GM19238 (cell line): ENCODE results near the gene HSP90AA1.
A peak's percentile ranks its signal among the peaks of the same experiment; 100 is the strongest.
"Not testable (repeated sequence)": the region's sequence is repeated elsewhere in the genome, so short reads cannot be mapped to it uniquely, and the experiment has no call there.

Source experiments
- DNase-seq: peaks from one replicate; pipeline ENCODE4 v3.0.0; 2011; ENCODE audit warnings: low spot score; ENCODE audit not compliant: insufficient read length

Gene HSP90AA1

GRCh38 chr14:102074415-102074964, 12.4 kb downstream of the HSP90AA1 start:
- no peak for DNase-seq

DNA sequence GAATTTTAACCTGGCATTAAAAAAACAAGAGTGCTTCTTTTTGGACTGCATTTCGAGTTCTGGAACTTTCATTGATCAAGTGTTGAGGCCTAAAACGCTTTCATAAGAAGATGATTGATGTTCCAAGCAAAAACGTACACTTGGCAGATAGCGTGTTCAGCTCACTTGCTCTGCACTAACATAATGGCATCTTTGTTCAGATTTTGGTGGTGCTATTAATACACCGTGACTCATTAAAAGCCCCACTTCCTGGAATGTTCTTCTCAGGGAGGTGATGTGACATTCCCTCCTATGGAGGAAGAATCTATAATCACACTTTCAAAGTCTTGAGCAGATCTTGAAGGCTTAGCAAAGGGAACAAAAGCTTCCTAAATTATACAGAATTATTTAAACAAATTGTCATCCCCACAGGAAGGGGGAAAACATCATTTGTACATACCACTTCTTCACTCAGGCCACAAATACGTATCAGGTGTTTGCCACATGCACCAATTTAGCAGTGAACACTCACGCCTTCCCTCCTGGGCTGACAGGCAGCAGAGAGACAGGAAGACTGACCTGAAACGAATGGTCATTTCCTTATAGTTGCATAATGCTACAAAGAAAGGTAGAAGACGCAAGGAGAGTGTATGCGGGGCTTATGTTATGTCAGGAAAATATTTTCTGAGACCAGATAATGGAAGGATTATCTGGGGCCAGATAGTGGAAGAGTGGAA, 15.4 kb downstream of the HSP90AA1 start:
- no peak for DNase-seq

DNA sequence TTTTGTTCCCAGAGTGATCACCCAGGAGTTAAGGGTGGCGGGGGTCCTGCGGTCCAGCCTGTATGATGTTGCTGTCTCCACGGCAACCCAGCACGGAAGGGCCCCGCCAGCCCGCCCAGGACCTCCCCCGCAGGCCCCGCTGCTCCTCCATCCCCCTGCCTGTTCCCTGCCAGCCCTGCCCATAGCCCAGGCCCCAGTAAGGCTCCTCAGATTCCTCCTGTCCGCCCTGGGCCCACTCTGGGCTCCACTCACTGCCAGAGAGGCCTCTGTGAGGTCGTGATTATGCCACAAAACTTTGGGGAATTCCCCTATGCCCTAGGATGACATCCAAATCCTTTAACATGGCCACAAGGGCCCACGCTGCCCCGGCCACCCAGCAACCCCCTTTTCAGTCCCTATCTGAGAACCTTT, 20.8 kb downstream of the HSP90AA1 start:
- DNase-seq = no peak

DNA sequence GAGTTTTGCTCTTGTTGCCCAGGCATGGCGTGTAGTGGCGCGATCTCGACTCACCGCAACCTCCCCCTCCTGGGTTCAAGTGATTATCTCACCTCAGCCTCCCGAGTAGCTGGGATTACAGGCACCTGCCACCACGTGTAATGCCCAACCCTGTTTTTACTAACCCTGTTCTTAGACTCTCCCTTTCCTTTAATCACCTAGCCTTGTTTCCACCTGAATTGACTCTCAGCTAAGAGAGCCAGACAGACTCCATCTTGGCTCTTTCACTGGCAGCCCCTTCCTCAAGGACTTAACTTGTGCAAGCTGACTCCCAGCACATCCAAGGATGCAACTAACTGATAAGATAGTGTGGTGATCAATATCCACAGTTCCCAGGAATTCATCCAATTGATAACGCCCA, 22.3 kb downstream of the HSP90AA1 start:
- DNase-seq = not testable (repeated sequence)

GRCh38 chr14:102063808-102064429, 22.9 kb downstream of the HSP90AA1 start:
- DNase-seq = no peak

DNA sequence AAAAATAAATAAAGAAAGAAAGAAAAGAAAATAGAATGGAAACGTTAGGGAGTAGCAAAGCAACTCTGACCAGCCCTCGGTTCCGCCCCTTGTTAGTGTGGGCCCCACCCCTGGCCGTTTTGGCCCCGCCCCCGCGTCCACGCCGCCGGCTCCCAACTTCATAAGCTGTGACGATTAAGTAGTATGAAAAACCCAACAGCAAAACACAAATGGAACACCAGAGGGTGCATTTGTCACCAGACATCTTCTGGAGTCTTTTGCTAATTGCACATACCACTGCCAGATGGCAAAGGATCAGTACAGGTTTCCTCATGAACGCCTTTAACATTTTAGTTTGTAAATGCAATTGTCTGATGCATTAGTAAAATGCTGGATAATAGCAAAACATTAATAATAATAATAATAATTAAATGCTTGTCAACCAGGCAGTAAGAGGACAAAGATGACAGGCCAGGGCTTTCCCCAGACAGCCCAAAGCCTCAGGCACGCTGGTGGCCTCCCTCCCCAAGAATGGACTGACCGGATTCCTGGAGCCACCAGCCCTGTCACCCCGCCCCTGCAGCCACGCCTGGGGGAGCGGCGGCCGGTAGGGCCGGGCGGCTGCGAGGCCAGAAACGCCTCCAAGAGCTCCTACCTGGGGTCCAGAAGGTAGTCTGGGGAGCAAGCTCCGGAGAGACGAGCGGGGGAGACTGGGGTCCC, 23.6 kb downstream of the HSP90AA1 start:
- peak; percentile 48 for DNase-seq

GRCh38 chr14:102058961-102059360, 27.9 kb downstream of the HSP90AA1 start:
- no peak for DNase-seq

DNA sequence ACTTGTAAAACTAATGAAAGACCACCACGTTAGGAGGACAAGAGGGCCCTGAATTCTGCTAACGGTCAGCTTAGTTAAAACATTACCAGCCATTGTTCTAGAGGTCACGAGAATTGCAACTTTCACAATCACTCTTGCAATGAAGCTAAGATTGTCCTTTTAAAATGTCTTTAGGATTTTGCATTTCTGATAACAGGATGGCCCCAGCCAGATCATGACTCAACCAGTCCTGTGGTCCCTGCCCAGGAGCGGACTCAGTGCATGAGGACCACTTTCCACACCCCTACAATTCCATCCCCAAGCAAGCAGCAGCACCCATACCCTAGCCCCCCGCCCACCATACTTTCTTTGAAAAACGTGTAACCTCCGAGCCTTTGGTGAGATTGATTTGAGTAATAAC, 28.7 kb downstream of the HSP90AA1 start:
- DNase-seq = no peak

- DNase-seq = no peak
Measured at GRCh38 chr14:102057480-102058114, 29.2 kb downstream of the HSP90AA1 start.

DNA sequence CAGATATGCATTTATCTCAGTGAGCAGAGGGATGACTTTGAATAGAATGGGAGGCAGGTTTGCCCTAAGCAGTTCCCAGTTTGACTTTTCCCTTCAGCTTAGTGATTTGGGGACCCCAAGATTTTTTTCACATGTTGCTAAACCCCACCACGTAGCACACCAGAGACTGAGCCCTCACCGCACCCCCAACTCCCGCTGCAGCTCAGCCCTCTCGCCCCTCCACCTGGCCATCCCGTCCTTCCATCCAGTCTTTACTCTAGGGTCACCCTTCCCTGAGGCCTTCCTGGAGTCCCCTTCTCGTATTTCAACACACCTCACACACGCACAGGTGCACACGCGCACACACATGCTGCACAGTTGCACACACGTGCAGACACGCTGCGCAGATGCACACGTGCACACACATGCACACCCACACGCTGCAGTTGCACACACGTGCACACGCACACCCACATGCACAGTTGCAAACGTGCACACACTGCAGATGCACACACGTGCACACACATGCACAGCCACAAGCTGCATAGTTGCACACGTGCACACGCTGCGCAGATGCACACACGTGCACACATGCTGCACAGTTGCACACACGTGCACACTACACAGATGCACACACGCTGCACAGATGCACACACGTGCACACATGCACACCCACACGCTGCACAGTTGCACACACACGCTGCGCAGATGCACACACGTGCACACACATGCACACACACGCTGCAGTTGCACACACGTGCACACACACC, 30.0 kb downstream of the HSP90AA1 start:
- DNase-seq = no peak

DNA sequence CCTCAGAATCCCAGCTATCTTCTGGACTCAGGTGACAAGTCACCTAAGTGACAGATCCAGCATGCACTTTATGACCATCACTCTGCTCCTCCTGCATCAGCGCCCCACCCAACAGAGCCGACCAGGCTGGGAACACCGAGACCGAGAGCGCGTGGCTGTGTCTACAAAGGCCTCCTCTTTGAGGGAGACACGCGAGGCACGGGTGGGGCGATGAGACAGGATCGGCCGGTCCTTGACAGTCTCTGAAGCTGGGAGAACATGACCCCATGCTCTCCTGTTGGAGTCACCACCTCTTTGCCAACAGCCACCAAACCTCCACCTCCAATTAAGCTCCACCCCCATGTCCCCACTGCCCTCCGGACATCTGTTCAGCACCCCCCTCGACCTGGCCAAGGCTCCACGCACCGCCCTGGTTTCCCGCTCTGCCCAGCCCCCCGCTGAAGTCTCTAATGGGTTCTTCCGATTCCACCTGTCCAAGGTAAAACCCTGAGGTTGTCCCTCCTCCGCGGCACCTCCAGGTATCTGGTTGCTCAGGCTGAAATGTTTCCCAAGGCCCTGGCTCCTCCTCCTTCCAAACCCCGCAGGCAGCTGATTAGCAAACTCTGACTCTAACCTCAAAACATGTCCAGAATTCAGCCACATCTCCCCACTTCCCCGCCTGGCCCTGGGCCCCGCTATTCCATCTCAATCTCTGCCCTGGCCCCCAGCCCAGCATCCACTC, 31.5 kb downstream of the HSP90AA1 start:
- DNase-seq = no peak

DNA sequence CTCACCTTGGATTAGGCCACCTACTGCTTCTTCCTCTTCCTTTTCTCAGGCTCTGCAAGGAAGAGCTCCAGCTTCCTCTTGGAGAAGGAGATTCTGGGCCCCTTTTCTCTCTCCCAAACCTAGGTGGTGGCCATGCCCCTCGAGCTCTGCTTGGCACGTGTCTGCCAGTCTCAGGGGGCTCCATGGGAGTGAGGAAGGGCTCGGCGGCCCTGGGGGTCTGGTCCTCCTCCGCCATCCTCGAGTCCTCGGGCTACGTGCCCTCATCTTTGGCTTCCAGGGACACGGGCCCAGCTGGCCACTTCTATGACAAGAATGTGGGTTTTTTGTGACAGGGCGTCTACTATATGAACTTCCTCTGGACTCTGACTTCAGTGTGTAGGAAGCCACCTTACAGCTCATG, 34.3 kb downstream of the HSP90AA1 start:
- DNase-seq = no peak

- DNase-seq = no peak
Measured at GRCh38 chr14:102050625-102051024, 36.2 kb downstream of the HSP90AA1 start.

DNA sequence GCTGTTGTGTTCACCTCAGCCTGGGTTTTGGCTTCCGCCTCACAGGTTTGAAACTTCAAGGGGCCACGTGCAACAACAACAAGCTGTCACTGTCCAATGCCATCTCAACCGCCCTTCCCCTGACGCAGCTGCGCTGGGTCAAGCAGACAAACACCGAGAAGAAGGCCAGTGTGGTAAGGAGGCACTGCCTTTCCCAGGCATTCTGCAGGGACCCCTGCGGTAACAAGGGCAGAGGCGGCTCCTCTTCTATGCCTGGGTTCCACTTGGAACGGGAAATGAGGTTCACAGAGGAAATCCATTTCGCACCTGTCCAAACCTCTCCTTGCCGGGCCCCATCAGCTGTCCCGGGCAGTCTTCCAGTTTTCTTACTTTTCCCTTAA, 36.8 kb downstream of the HSP90AA1 start:
- no peak for DNase-seq

DNA sequence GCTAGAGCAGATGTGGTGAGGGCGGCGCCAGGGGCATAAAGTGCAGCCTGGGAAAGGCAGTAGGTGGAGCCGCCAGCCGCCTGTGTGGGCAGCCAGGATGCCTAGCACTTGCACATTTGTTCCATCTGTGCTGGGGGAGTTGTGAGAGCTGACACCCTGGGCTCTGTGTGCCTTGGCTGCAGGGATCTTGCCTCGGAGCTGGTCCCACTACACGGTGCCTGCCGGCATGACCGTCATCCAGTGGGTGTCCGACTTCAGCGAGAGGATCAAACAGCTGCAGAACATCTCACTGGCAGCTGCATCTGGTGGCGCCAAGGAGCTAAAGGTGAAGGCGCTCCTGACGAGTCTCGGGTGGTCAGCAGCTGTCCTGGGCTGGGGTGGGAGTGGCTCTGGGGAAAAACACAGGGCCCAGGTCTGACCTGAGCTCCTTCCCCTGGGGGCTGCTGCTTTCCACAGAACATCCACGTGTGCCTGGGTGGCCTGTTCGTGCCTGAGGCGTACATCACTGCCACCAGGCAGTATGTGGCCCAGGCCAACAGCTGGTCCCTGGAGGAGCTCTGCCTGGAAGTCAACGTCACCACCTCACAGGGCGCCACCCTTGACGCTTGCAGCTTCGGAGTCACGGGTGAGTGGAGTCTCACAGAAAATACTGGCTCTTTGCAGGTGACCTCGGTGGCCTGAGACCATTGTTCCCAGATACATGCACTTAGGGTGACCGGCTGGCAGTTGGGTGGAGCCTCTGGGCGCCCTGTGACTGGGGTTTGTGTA, 37.4 kb downstream of the HSP90AA1 start:
- DNase-seq = no peak

DNA sequence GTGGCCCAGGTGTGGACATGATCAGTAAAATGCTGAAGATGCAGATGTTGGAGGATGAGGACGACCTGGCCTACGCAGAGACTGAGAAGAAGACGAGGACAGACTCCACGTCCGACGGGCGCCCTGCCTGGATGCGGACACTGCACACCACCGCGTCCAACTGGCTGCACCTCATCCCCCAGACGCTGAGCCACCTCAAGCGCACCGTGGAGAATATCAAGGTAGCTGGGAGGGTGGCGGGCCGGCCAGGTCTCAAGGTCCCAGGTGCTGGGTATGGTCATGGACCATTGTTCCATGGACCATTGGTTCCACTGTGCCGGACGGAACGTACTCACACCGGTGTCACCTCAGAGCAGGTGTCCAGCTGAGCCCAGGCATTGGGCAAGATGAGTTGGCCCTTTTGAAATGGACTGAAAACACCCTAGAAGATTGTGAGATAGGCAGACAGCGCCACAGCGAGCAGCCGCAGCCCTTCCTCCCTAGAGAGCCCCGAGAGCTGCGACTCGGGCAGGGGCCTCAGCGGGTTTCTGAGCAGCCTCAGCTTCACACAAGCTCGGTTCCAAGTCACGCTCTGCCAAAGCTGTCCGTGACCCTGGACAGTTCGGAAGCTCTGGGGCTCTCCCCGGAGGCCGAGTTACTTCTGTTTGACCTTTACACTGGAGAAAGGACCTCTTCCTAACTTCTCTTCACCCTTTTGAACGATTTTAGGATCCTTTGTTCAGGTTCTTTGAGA, 38.9 kb downstream of the HSP90AA1 start:
- DNase-seq = no peak

DNA sequence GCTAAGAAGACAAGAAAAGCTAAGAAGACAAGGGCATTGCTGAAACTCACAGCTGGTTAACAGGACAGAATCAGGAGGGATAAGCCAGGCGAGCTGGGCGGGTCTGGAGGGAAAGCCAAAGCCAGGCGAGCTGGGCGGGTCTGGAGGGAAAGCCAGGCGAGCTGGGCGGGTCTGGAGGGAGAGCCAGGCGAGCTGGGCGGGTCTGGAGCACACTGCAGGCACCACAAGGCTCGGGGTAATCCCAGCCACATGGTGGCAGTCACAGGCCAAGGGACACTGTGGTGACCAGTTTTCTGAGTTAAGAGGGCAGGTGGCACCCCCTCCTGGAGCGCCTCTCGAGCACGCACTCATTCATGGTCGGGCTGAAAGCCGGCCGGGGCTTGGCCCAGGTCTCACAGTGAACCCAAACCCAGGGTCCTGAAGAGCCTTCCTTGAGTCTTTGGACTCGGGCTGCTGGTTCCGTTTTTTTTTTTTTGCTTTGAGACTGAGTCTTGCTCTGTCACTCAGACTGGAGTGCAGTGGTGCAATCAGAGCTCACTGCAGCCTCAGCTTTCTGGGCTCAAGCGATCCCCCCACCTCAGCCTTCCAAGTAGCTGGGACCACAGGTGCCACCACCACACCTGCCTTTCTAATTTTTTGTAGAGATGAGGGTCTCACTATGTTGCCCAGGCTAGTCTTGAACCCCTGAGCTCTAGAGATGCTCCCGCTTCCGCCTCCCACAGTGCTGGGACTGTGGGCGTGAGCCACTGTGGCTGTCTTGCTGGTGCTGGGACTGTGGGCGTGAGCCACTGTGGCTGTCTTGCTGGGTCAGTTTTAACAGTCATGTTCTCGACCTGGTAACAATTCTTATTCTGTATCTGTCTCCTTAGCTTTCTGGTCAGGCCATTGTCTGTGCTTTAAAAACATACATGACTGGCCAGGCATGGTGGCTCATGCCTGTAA, 40.2 kb downstream of the HSP90AA1 start:
- no peak for DNase-seq

DNA sequence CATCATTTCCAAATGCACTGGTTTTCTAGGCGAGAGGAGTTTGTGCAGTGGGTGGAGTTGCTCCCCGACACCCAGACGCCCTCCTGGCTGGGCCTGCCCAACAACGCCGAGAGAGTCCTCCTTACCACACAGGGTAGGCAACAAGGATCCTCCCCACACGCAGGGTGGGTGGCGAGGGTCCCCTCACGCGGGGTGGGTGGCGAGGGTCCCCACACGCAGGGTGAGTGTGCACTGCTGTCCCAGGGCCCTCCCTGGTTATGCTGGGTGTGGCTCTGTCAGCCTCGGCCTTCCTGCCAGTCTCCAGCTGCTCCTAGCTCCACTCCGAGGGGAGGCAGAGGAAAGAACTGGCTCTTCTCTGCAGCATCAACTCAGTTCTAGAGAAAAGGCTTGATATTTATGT, 42.3 kb downstream of the HSP90AA1 start:
- no peak for DNase-seq
